Fibroblast of skin of right quadriceps (primary cell): ENCODE results near the gene DOCK7.
"Not testable (repeated sequence)": the region's sequence is repeated elsewhere in the genome, so short reads cannot be mapped to it uniquely, and the experiment has no call there.

Source experiments
- DNase-seq: peaks from one replicate; pipeline ENCODE4 v3.0.0-alpha.2; 2013

DOCK7 gene

GRCh38 chr1:62694479-62694878 lies 6.3 kb upstream of the DOCK7 start:
- DNase-seq: not testable (repeated sequence)

DNA sequence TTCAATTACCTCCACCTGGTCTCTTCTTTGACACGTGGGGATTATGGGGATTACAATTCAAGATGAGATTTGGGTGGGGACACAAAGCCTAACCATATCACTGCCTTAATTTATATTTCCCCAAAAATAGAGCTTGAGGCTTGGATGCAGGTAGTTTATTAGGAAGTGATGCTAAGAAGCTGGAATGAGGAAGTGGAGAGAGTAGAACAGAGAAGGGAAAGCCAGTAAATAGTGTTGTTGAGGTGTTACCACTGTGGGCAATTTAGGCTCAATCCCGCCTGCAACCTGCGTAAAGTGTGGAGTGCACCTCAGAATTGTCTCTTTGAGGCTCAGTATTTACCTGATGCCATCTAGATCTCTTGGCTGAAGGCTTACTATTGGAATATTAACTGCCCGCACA lies 4.9 kb upstream of the DOCK7 start:
- DNase-seq: no peak

DNA sequence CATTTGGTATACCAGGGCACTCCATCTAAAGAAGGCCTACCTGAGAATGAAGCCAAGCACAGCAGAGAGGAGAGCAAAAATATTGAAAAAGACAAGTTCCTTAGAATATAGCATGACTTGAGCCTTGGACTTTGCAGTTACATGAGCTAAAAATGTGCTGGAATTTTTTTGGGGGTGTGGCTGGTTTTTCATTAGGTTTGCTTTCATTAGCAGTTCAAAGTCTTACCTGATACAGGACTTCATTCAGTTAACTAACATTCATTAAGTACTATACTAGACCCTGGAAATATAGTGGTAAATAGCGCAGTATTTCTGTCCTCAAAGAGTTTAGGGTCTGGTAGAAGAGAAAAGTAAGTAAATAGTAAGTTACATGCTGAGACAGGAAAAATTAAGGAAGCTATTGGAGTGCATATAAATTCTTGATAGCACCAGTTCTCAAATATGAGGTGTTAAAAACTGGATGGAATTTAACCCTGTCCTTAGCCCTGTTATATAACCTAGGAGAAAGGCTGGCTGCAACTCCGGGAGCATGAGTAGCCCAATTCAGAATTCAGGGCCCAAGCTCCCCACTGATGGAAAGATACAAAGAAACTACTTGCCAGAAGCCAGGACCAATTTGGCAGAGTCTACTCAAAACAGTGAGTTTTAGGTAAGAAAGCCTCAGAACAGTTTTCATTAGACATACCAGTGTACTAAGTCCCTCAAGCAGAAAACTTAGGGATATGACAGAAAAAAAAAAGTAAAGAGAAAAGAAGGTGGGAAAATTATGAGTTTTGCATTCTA lies 3.1 kb upstream of the DOCK7 start:
- DNase-seq: no peak

GRCh38 chr1:62689524-62689923 lies 1.3 kb upstream of the DOCK7 start:
- peak; percentile 71 for DNase-seq

GRCh38 chr1:62688687-62689085 lies 500 bp upstream of the DOCK7 start:
- DNase-seq: no peak

DNA sequence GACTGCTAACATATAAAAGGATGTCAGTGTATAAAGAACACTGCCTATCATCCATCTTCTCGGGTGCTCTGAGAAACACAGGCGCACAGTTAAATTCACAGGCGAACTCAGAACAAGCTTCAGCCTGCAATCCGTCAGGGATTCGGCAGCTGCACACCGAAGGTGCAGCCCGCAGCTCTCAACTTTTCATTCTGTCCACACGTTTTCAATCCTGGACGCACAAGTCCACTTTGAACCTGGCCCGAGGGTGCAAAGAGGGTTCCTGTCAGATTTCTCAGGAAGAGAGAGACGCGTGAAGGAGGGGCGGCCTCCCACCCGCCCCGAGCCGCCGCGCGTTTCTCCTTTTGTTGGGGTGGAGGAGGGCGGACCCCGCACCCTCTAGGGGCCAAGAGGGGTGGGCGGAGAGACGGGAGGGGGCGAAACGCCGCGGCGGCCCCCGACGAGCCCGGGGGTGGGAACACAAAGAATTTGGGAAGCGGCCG lies 724 bp downstream of the DOCK7 start:
- DNase-seq: peak; percentile 34

DNA sequence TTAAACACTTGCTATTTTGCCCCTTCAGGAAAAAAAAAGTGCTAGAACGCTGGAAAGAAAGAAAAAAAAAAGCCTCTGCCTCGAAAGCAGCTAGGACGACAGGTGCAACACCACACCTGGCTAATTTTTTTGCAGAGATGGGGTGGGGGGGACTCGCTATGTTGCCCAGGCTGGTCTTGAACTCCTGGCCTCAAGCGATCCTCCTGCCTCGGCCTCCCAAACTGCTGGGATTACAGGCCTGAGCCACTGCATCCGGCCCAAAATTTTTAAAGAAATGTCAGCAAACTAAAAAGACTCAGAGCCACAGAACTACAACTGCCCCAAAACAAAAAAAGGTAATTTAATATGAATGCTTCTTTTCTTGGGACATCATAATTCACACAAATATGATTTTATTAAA lies 1.4 kb downstream of the DOCK7 start:
- DNase-seq: no peak

- peak; percentile 18 for DNase-seq
Measured at GRCh38 chr1:62685431-62685859, 2.7 kb downstream of the DOCK7 start.

- peak; percentile 40 for DNase-seq
Measured at GRCh38 chr1:62682531-62682930, 5.7 kb downstream of the DOCK7 start.

DNA sequence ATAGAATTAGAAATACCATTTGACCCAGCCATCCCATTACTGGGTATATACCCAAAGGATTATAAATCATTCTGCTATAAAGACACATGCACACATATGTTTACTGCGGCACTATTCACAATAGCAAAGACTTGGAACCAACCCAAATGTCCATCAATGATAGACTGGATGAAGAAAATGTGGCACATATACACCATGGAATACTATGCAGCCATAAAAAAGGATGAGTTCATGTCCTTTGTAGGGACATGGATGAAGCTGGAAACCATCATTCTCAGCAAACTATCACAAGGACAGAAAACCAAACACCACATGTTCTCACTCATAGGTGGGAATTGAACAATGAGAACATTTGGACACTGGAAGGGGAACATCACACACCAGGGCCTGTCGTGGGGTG lies 7.2 kb downstream of the DOCK7 start:
- not testable (repeated sequence) for DNase-seq

DNA sequence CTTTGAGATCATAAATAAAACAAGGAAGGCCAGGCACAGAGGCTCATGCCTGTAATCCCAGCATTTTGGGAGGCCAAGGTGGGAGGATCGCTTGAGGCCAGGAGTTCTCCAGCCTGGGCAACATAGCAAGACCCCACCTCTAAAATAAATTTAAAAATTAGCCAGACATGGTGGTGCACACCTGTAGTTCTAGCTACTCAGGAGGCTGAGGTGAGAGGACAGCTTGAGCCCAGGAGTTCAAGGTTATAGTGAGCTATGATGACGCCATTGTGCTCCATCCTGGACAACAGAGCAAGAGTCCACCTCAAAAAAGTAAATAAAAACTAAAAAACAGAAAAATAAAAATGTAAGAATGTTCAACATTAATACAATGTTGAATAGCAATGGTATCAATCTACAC lies 10.4 kb downstream of the DOCK7 start:
- not testable (repeated sequence) for DNase-seq

- DNase-seq: peak; percentile 94
Measured at GRCh38 chr1:62676611-62677356, 11.4 kb downstream of the DOCK7 start.

DNA sequence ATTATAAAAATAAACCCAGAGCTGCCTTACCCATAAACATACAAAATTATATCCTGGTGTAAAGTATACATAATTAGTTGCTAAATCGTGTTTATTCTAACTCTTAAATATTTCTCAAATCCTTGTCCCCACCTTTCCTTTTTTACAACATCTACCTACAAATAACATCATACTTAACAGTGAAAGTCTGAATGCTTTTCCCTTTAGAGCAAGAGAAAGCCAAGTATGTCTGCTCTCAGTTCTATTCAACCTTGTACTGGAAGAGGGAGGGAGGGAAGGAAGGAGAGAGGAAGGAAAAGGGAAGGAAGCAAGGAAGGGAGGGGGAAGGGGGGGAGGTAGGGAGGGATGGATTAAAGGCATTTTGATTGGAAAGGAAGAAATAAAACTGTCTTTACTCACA lies 14.6 kb downstream of the DOCK7 start:
- no peak for DNase-seq

DNA sequence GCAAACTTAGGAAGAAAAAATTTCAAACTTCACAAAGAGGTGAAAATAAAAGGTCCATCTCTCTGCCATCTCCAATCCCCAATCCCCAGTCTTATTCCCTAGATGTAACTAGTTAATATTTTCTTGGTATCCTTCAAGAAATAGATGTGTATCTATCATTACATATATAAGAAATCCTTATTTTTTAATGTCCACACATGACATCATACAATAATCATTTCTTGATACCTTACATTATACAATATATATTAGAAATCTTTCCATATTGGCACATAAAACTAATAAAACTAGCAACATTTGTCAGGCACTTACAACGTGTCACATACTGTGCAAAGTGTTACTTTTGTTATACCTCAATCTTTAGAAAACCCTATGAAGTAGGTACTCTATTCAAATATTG lies 16.2 kb downstream of the DOCK7 start:
- DNase-seq: no peak

DNA sequence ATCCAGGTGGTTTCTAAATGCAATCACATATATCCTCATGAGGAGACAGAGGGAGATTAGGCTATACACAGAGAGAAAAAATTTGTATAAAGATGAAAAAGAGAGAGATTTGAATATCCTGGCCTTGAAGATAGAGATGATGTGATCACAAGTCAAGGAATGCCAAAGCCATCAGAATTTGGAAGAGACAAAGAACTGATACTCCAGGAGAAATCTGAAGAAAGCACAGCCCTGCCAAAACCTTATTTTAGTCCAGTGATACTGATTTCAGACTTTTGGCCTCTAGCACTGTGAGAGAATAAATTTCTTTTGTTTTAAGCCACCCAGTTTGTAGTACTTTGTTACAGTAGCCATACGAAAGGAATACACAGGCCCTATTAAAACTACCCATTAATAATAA lies 33.4 kb downstream of the DOCK7 start:
- no peak for DNase-seq

- DNase-seq: no peak
Measured at GRCh38 chr1:62652387-62652786, 35.8 kb downstream of the DOCK7 start.

DNA sequence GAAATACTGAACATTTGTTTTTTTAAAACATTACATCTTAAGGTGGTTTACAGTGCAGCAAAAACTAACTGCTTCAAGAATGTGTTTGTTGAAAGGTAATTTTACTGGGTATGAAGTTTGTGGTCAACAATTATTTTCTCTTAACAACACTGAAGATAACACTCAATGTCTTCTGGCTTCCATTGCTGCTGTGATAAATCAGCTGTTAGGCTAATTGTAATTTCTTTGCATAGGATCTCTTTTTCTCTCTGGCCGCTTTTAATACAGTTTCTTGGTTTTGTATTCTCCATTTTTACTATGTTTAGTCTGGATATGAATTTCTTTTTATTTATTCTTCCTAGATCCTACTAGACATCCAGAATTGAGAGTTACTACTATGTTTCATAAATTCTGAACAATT lies 44.9 kb downstream of the DOCK7 start:
- no peak for DNase-seq

GRCh38 chr1:62637392-62638105 lies 50.6 kb downstream of the DOCK7 start:
- DNase-seq: no peak

GRCh38 chr1:62628506-62628905 lies 59.7 kb downstream of the DOCK7 start:
- no peak for DNase-seq

DNA sequence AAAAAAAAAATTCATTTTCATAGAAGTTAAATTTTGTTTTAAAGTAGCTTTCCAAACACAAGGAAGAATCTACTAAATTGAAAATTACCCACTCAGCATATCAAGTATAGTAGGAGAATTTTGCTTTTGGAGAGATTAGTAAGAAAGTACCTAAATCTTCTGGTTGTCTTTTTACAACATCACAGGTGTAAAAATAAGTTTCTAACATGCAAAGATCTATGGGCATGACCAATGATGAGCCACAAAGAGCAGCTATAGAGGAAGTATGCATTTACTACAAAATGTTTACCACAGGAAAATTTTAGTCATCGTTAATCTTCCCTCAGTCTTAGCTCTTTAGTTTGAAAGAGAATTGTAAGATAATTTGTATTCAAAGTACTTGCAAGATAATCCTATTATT lies 62.8 kb downstream of the DOCK7 start:
- peak; percentile 14 for DNase-seq

DNA sequence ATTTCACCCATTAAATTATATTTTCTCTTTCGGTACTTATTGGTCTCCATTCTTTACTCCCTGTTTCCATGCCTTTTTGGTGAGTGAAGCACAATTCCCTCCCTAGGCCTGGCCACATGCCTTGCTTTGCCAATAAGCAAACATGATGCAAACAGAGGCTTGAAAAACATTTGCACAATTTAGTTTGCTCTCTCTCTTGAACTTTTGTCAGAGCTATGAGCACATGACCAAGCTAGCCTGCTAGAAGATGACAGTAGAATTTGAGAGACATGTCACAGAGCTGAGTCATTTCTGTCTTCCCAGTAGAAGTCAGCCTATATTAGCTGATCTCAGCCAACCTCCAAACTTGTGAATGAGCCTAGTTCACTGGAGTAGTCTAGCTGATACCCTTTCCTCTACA lies 66.3 kb downstream of the DOCK7 start:
- peak; percentile 92 for DNase-seq

DNA sequence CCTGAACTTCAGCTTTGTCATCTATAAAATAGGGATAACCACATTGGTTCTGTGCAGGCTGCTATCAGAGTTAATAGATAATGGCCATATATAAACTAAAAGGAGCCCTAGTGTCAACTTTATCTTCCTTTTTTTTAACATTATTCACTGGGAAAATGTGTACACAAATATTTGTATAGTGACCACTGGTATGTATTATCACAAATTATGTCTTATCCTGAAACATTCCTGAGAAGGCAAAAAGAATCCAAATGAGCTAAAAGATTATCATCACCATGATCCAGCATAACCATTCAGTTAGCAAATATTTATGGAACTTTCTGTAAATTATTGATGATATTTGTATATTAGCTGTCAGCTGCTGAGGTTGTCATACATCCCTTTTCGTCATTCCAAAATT lies 74.3 kb downstream of the DOCK7 start:
- peak; percentile 24 for DNase-seq

GRCh38 chr1:62613325-62613727 lies 74.9 kb downstream of the DOCK7 start:
- DNase-seq: no peak

- no peak for DNase-seq
Measured at GRCh38 chr1:62612770-62613169, 75.4 kb downstream of the DOCK7 start.
